HCT116 (cell line): Measurements from ENCODE around the gene CTSE. TPM values are rescaled to one million over a fixed set of nuclear protein-coding genes. Genes with fewer than 3 reads are reported as not detected.

Source experiments
- ATAC-seq: fragments of 200-7000 bp; cut with Tn5 transposase; 2 replicates; pipeline ENCODE4 v1.9.1; 2020; ENCODE audit warnings: mild to moderate bottlenecking, moderate library complexity
- BruUV-seq: library from RNA; stranded (reverse); fragments of 400-500 nt; replicated peaks from 2 replicates; lab custom pipeline; 2021; lab: Mats Ljungman, UMichigan
- CTCF ChIA-PET: fragments of 300-600 bp; sonication (Branson Sonifier 250); formaldehyde crosslinking; loops from one replicate; lab custom pipeline; 2021; ENCODE audit warnings: antibody characterized with exemption; lab: Charles Lee
- POLR2A ChIA-PET: fragments of 300-600, 350-600 bp; sonication (Branson Sonifier 250); formaldehyde crosslinking; loops from one replicate; lab custom pipeline; 2021; ENCODE audit warnings: antibody characterized with exemption; lab: Charles Lee
- RAD21 ChIA-PET, 2 experiments: fragments of 300-600 bp; sonication (Branson Sonifier 250); formaldehyde crosslinking; loops; one replicate each; lab custom pipeline; 2023; ENCODE audit warnings: low total read pairs in 2 of 2; ENCODE audit not compliant: uncharacterized antibody in 2 of 2, unreplicated experiment in 2 of 2, low non-redundant PET in 1 of 2; lab: Charles Lee
- DNase-seq: peaks from one replicate; pipeline ENCODE4 v3.0.0-alpha.2; 2010; ENCODE audit warnings: low read depth, low spot score
- H2AFZ ChIP-seq: fragments of 200-600 bp; shearing (Covaris generic), sonication (generic); 2 replicates; pipeline ENCODE4 v1.6.1; 2017; ENCODE audit warnings: low read depth, mixed run types, mixed read lengths, antibody characterized with exemption, low read length; ENCODE audit not compliant: poor library complexity, severe bottlenecking
- H3K27ac ChIP-seq: 2 replicates; pipeline ENCODE4 v1.5.1; 2012; ENCODE audit warnings: low read depth, low read length
- H3K27me3 ChIP-seq: fragments of 200-600 bp; sonication (generic); 2 replicates; pipeline ENCODE4 v1.6.1; 2016; ENCODE audit warnings: mixed run types, low read length, mixed read lengths; ENCODE audit not compliant: insufficient read depth
- H3K36me3 ChIP-seq, 2 experiments: fragments of 200-500 bp in 1 of 2; fragments of 200-600 bp in 1 of 2; sonication (Bioruptor generic) in 1 of 2; sonication (generic) in 1 of 2; 2 replicates each; pipeline versions ENCODE4 v1.5.1 to v1.6.1; 2014 to 2016; ENCODE audit warnings: low read length in 2 of 2, inconsistent platforms in 1 of 2, mixed read lengths in 1 of 2, mixed run types in 1 of 2; ENCODE audit not compliant: insufficient read depth in 2 of 2, control insufficient read depth in 1 of 2
- H3K4me1 ChIP-seq, 2 experiments: fragments of 200-600 bp in 1 of 2; sonication (generic) in 1 of 2; 2 replicates each; pipeline versions ENCODE4 v1.5.1 to v1.6.1; 2012 to 2017; ENCODE audit warnings: low read length in 2 of 2, inconsistent platforms in 1 of 2, mild to moderate bottlenecking in 1 of 2, mixed read lengths in 1 of 2, mixed run types in 1 of 2, moderate library complexity in 1 of 2; ENCODE audit not compliant: insufficient read depth in 2 of 2, control insufficient read depth in 1 of 2
- H3K4me2 ChIP-seq: fragments of 200-600 bp; sonication (generic); 2 replicates; pipeline ENCODE4 v1.6.1; 2017; ENCODE audit warnings: mixed run types, low read length, mixed read lengths
- H3K4me3 ChIP-seq, 2 experiments: fragments of 200-600 bp in 1 of 2; sonication (generic) in 1 of 2; replicated peaks in 1 of 2; 2 replicates each; pipeline ENCODE4 v1.5.1; 2011 to 2016; ENCODE audit warnings: low read length in 2 of 2, control low read depth in 1 of 2, low read depth in 1 of 2, mild to moderate bottlenecking in 1 of 2, mixed read lengths in 1 of 2, mixed run types in 1 of 2
- H3K79me2 ChIP-seq: fragments of 200-600 bp; sonication (generic); 2 replicates; pipeline ENCODE4 v1.6.1; 2017; ENCODE audit warnings: mild to moderate bottlenecking, mixed run types, low read length, moderate library complexity, mixed read lengths; ENCODE audit not compliant: insufficient read depth
- H3K9ac ChIP-seq: fragments of 200-600 bp; sonication (generic); 2 replicates; pipeline ENCODE4 v1.6.1; 2016; ENCODE audit warnings: low read length, mixed read lengths
- H3K9me2 ChIP-seq: fragments of 200-600 bp; sonication (generic), shearing (Covaris generic); 2 replicates; pipeline ENCODE4 v1.6.1; 2017; ENCODE audit warnings: mixed run types, mild to moderate bottlenecking, moderate library complexity; ENCODE audit not compliant: insufficient read depth
- H3K9me3 ChIP-seq, 2 experiments: fragments of 200-500 bp in 1 of 2; fragments of 200-600 bp in 1 of 2; sonication (Bioruptor generic) in 1 of 2; sonication (generic) in 1 of 2; 2 replicates each; pipeline ENCODE4 v1.6.1; 2014 to 2017; ENCODE audit warnings: low read length in 2 of 2, mixed read lengths in 2 of 2, inconsistent platforms in 1 of 2, low read depth in 1 of 2, mild to moderate bottlenecking in 1 of 2, mixed run types in 1 of 2, moderate library complexity in 1 of 2; ENCODE audit not compliant: control insufficient read depth in 1 of 2, insufficient read depth in 1 of 2
- H4K20me1 ChIP-seq: fragments of 200-600 bp; sonication (generic), shearing (Covaris generic); 2 replicates; pipeline ENCODE4 v1.6.1; 2017; ENCODE audit warnings: mixed run types, mild to moderate bottlenecking, moderate library complexity; ENCODE audit not compliant: insufficient read depth
- EGR1 ChIP-seq: IDR thresholded peaks from 2 replicates; pipeline ENCODE4 v1.6.1; 2012; ENCODE audit warnings: low read depth
- EZH2 ChIP-seq: fragments of 200-600 bp; sonication (generic); IDR thresholded peaks from 2 replicates; pipeline ENCODE4 v1.6.1; 2017; ENCODE audit warnings: antibody characterized with exemption, mixed run types
- JUND ChIP-seq: IDR thresholded peaks from 2 replicates; pipeline ENCODE4 v1.6.1; 2012
- MAX ChIP-seq: IDR thresholded peaks from 2 replicates; pipeline ENCODE4 v1.6.1; 2012
- POLR2A ChIP-seq: IDR thresholded peaks from 2 replicates; pipeline ENCODE4 v1.7.0; 2011; ENCODE audit warnings: borderline replicate concordance; ENCODE audit not compliant: insufficient read depth, insufficient read length; ENCODE audit errors: extremely low read depth
- POLR2AphosphoS5 ChIP-seq: IDR thresholded peaks from 2 replicates; pipeline ENCODE4 v1.6.1; 2011; ENCODE audit warnings: mild to moderate bottlenecking, low read depth, low read length, moderate library complexity
- REST ChIP-seq: IDR thresholded peaks from 2 replicates; pipeline ENCODE4 v1.6.1; 2012; ENCODE audit warnings: low read depth
- SP1 ChIP-seq: IDR thresholded peaks from 2 replicates; pipeline ENCODE4 v1.6.1; 2012; ENCODE audit warnings: low read depth
- SRF ChIP-seq: IDR thresholded peaks from 2 replicates; pipeline ENCODE4 v1.6.1; 2012; ENCODE audit warnings: low read depth
- YY1 ChIP-seq: IDR thresholded peaks from 2 replicates; pipeline ENCODE4 v1.6.1; 2011; ENCODE audit warnings: low read length, low read depth, moderate library complexity, mild to moderate bottlenecking; ENCODE audit not compliant: insufficient replicate concordance; ENCODE audit errors: extremely low read depth
- intact Hi-C: fragments of 100-400 bp; cut with micrococcal nuclease; formaldehyde crosslinking; loops from 2 replicates; pipeline ENCODE4 v1.10.0; 2022
- total RNA-seq: library from RNA; stranded (reverse); gene quantifications from one replicate; pipeline ENCODE4 v1.2.1, GENCODE V29; 2021; ENCODE audit not compliant: unreplicated experiment

Gene CTSE
- total RNA-seq, 1 experiment from 2014 or later: 0.12 TPM

DNA sequence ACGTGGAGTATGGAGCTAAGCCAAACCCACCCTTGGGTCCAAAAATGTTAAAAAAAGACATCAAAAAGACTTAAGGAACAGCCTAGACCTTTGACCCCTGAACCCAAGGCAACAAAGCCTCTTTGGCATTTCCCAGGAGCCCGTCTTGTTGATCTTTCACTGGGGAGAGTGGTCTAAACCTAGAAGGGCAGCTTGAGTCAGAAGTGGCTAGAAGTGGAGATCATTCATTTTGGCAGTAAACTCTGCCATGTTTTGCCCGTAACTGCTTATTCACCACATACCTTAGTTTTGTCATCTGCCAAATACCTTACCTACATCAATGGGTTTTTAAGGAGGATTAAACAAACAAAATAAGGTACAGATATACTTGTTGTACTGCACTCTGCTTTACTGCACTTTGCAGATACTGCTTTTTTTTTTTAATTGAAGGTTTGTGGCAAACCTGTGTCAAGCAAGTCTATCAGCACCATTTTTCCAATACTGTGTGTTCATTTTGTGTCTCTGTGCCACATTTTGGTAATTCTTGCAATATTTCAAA is 1.7 kb upstream of the CTSE start:
- RAD21 ChIA-PET: no interaction called here
- no peak for DNase-seq
- no peaks in the 10 kb centered on the region for H3K9me2 ChIP-seq
- TF ChIP-seq POLR2A: no peak
- no peak for TF ChIP-seq SP1
- TF ChIP-seq YY1: no peak
- no peak for TF ChIP-seq MAX
- no peak for TF ChIP-seq EZH2
- no peak for TF ChIP-seq JUND
- TF ChIP-seq SRF: no peak
- TF ChIP-seq REST: no peak
- TF ChIP-seq POLR2AphosphoS5: no peak
- no peak for TF ChIP-seq EGR1
- TF ChIP-seq, all 23 proteins: peak for 0
- Histone ChIP-seq H3K4me3 (no peak overlapping the region), H3K4me1 (peaks cover 5 to 18% of the 10 kb centered on the region in 2 experiments; a peak in 2 of 4 replicates), H3K9me3 (no peaks in the 10 kb centered on the region), H3K4me2 (no peak overlapping the region), H3K27me3 (no peaks in the 10 kb centered on the region), H2AFZ (no peak overlapping the region), H4K20me1 (no peaks in the 10 kb centered on the region), H3K36me3 (no peaks in the 10 kb centered on the region), H3K79me2 (no peaks in the 10 kb centered on the region), H3K27ac (no peak overlapping the region), H3K9ac (no peak overlapping the region)
- BruUV-seq: no TSS peak
- intact Hi-C loops: loop anchor here (1.0 kb wide), 1 partner anchor 17 kb away; no protein-coding TSS in a partner anchor
- no peak for ATAC-seq
- CTCF ChIA-PET: interaction anchor here (0.6 kb wide), 1 partner anchor 17 kb away, joined by 4 read pairs; no protein-coding TSS in a partner anchor
- POLR2A ChIA-PET: no interaction called here
